Ramos (cell line): ENCODE results near the gene URB2.

ENCODE experiments used
- in situ Hi-C: fragments of 300-500 bp; cut with MboI; formaldehyde crosslinking; loops from one replicate; pipeline ENCODE4 v1.14.3; 2022; ENCODE audit warnings: low sequenced_read_pairs; ENCODE audit not compliant: unreplicated experiment

URB2 gene

GRCh38 chr1:229642376-229642775, 16.3 kb downstream of the URB2 start:
- in situ Hi-C loops = no loop called here

- in situ Hi-C loops = no loop called here
Measured at GRCh38 chr1:229642970-229643369, 16.9 kb downstream of the URB2 start.

GRCh38 chr1:229643996-229644745, 18.1 kb downstream of the URB2 start:
- in situ Hi-C loops = no loop called here

DNA sequence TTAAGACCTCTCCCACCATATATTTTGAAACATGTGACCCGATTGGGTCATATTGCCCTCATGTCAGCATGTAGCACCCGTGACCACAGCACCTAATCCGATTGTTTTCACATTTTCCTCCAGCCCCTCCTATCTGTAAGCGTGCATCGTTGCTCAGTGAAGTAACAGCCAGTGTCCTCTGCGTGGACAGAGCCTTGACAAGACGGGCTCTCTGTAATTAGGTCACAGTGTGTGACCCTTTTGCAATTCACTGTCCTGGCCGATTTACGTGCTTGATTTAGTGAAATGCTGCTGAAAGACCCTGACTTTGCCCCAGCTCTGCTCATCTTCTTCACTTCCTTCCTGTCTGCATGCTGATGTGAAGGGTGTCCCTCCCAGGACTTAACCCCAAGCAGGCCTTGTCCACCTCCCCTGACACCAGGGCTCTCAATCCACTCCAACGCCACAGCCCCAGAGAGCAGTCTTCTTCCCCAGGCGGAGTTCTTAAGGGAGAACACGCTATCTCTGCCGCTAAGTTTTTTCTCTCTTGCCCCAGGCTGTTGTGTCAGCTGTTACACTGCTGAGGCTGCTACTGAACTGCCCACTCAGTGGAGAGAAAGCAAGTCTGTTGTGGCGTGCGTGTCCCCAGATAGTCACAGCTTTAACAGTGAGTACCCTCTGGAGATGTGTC, 19.4 kb downstream of the URB2 start:
- in situ Hi-C loops = no loop called here

GRCh38 chr1:229648406-229648805, 22.4 kb downstream of the URB2 start:
- in situ Hi-C loops = no loop called here

DNA sequence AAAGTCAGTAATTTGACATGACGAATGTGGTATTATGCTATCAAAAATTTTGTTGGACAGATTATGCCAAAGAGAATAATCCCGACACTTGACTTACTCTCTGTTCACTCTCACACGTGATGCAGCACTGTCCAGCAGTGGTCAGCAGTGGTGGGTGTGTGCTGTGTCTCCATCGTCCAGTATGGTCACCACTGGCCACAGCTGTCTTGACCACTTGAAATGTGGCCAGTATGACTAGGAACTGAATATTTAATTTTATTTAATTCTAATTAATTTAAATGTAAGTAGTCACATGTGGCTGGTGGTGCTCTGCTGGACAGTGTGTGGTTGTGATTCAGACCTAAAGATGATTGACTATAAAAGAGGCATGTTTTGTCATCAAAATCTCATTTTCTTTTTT, 24.0 kb downstream of the URB2 start:
- in situ Hi-C loops = loop anchor here (25.0 kb wide), 1 partner anchor 662 kb away; no protein-coding TSS in a partner anchor

DNA sequence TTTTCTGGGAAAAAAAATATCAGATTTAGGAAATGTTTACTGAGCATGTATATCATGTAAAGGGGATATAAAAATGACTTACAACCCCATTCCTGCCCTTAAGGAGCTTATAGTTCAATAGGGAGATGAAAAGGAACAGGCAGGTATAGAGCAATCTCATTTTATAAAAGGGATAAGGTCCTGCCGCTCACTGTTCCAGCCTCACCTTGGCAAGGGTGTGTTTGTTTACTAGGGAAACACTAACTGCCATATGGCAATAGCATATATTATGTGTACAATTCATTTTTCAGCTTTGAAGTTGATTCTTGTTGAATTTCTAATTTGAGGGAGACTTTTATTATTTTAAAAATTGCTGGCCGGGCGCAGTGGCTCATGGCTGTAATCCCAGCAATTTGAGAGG, 25.5 kb downstream of the URB2 start:
- in situ Hi-C loops = loop anchor here (25.0 kb wide), 1 partner anchor 661 kb away; no protein-coding TSS in a partner anchor

GRCh38 chr1:229653420-229653819, 27.4 kb downstream of the URB2 start:
- in situ Hi-C loops = loop anchor here (25.0 kb wide), 1 partner anchor 659 kb away; no protein-coding TSS in a partner anchor

GRCh38 chr1:229655781-229656180, 29.7 kb downstream of the URB2 start:
- in situ Hi-C loops = loop anchor here (25.0 kb wide), 1 partner anchor 657 kb away; no protein-coding TSS in a partner anchor

DNA sequence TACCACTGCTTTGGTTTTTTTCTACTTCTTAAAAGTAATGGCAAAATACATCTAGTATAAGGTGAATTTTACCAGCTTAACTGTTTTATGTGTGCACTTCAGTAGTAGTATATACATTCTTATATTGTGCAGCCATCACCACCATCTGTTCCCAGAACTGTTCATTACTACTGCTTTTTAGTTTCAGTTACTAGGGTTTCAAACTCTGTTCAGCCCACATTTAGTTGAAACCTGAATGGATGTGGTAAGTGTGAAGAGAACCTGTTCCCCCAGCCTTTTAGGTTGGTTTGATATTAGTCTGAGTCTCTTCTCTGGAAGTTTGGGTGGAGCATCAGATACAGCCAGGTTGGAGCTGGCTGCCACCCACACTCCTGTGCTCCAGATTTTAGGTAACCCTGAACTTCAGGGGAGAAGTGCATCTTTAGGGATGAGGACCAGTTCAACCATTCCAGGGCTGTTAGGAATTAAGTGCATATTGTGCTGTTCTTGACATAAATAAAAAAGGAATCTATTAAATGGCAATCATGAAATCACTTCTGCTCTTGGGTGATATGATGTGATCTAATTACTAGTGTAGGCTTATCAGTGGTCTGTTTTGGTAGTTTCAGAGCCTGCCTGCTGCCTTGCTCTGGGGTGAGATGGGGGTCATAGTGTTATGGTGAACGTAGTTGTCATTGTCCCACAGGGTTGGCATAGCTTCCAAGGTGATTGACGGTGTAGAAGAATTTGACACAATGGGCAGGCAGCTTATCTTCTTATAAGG, 32.1 kb downstream of the URB2 start:
- in situ Hi-C loops = loop anchor here (25.0 kb wide), 1 partner anchor 654 kb away; no protein-coding TSS in a partner anchor

GRCh38 chr1:229661022-229661877, 35.2 kb downstream of the URB2 start:
- in situ Hi-C loops = loop anchor here (25.0 kb wide), 1 partner anchor 651 kb away; no protein-coding TSS in a partner anchor

DNA sequence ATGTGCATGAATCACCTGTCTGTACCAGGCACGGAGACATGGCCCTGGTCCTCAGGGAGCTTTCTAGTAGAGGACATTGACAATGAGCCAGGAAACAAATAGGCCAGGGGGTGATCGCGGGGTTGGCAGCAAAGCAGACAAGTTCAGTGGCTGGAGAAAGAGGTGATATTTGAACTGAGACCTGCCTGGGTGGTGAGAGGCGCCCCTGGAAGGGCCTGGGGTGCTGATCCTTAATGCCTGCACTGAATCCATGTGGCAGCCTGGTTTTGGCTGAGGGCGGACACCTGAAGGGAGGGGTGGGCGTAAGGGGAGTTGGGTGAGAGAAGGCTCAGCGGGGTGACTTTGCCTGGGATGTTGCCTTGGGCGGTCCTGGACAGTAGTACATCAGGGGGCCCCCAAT, 35.9 kb downstream of the URB2 start:
- in situ Hi-C loops = loop anchor here (25.0 kb wide), 1 partner anchor 650 kb away; no protein-coding TSS in a partner anchor

- in situ Hi-C loops = loop anchor here (25.0 kb wide), 1 partner anchor 648 kb away; no protein-coding TSS in a partner anchor
Measured at GRCh38 chr1:229664133-229664689, 38.2 kb downstream of the URB2 start.

DNA sequence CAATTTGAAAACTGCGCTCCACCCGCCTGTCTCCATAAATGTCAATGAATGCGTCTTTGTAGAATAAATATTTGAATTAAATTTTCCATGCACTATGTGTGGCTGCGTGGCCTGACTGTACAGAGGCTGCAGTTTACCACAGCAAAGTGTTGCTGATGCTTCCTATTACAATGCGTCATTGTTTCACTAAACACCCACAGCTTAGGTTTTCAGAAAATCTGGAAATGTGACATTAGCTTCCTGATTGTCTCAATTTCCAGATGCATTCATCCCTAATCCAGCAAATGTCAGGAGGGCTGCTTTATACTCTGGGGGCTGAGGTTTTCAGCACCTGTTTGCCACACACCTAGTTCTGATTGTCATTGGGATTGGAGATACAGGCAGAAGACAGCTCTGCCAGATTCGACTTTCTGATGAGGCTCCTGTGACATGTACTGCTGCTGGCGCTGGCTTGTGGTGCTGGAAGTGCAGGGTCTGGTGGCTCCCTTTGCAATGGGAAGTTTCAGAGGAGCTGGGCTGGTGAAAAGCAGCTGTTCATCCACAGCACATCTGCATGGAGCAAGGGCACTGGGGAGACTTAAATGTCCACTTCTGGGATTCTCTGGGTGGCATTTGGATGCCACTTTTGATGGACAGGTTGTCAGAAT, 40.0 kb downstream of the URB2 start:
- in situ Hi-C loops = loop anchor here (25.0 kb wide), 1 partner anchor 646 kb away; no protein-coding TSS in a partner anchor

- in situ Hi-C loops = loop anchor here (25.0 kb wide), 1 partner anchor 646 kb away; no protein-coding TSS in a partner anchor
Measured at GRCh38 chr1:229666585-229666984, 40.5 kb downstream of the URB2 start.

DNA sequence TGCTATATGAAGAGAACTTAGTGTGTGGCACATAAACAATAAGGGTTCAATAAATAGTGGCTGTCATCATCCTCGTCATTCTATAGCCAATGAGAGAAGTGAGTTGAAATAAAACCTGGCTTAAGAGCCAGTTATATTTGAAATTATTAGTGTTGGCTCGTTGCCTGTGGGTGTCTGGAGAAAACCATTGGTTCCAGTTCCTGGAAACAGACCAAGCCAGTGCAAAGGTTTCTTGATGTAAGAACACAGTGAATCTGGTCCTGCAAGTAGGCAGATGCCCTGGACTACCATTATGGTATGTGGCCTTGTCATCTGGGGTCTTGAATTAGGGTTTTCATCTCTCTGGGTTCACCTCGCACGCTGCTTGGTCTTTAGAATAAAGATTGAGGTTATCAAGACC, 43.3 kb downstream of the URB2 start:
- in situ Hi-C loops = loop anchor here (25.0 kb wide), 1 partner anchor 643 kb away; no protein-coding TSS in a partner anchor

DNA sequence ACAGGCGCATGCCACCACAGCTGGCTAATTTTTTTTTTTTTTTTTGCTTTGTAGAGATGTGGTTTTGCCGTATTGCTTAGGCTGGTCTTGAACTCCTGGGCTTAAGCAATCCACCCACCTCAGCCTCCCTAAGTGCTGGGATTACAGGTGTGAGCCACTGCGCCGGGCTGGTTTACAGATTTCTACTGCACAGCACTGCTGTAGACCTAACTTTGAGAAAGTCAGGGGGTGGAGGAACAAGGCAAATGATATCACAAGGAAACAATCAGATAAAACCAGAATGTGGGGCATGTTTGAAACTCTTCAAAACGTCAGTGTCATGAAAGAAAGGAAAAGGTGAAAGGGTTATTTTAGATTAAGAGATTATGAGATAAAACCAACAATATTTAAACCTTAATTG, 45.3 kb downstream of the URB2 start:
- in situ Hi-C loops = loop anchor here (25.0 kb wide), 1 partner anchor 641 kb away; no protein-coding TSS in a partner anchor

DNA sequence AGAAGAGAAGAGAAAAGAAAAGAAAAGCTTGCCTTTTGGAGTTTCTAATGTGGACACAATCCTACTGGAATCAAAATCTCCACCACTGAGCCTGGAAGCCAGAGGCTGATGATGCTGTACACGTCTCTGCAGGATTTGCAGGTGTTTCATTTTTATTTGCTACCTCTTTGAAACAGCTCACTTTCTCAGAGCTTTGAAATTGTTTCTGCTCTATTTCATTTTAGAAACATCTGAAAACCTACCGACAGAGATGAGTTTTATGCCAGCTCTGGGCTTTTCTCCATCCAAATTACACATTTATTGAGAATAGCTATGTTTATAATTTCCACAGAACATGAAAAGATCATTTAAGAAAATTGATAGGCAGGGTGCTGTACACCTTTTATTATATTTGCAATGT, 46.2 kb downstream of the URB2 start:
- in situ Hi-C loops = loop anchor here (25.0 kb wide), 1 partner anchor 640 kb away; no protein-coding TSS in a partner anchor
